Measurements from ENCODE around the gene GALNT16. TPM values are rescaled to one million over a fixed set of nuclear protein-coding genes. Genes with fewer than 3 reads are reported as not detected.

Gene GALNT16
- total and polyA plus RNA-seq, 2 donors (not counting 1 experiment from before 2014, with no cell fraction given), result 0.09 to 3.4 TPM

GRCh38 chr14:69372146-69372545 is 112.2 kb downstream of the GALNT16 start:
- ChIA-PET POLR2A (interaction anchor here (0.6 kb wide), 1 partner anchor 12 kb away, joined by 3 read pairs; no protein-coding TSS in a partner anchor), CTCF (interaction anchor here (1.4 kb wide), 1 partner anchor 88 kb away, joined by 3 read pairs; no protein-coding TSS in a partner anchor)
- Histone ChIP-seq H3K27me3 (replicated peaks in 1 of 4; ENCODE audit: control extremely low read depth in 1 of 4, control insufficient read depth in 3 of 4, insufficient read depth in 4 of 4, low read length in 3 of 4) (no peaks in the 10 kb centered on the region), H3K36me3 (replicated peaks in 1 of 2; ENCODE audit: control extremely low read depth in 1 of 2, control insufficient read depth in 1 of 2, extremely low read depth in 1 of 2, insufficient read depth in 2 of 2, low read length in 1 of 2) (peaks cover 0 to 12% of the 10 kb centered on the region in 2 experiments), H4K20me1 (ENCODE audit: control insufficient read depth, insufficient read depth, low read length, poor library complexity, severe bottlenecking) (no peaks in the 10 kb centered on the region), H3K4me2 (replicated peaks; ENCODE audit: low read depth, low read length, poor library complexity, severe bottlenecking) (no peak overlapping the region), H2AFZ (ENCODE audit: insufficient read depth, low read depth, low read length, poor library complexity, severe bottlenecking) (no peak overlapping the region), H3K27ac (ENCODE audit: low read length in 2 of 2) (no peak overlapping the region), H3K9me3 (ENCODE audit: control extremely low read depth in 1 of 3, control insufficient read depth in 2 of 3, insufficient read depth in 1 of 3, low read length in 2 of 3) (peaks cover 0 to 6% (median 3%) of the 10 kb centered on the region in 3 donors), H3K9ac (ENCODE audit: low read length) (no peak overlapping the region), H3K4me1 (ENCODE audit: control insufficient read depth in 2 of 2, insufficient read depth in 2 of 2, low read length in 2 of 2) (no peaks in the 10 kb centered on the region), H3K79me2 (ENCODE audit: control insufficient read depth, insufficient read depth, low read length) (no peaks in the 10 kb centered on the region), H3K4me3 (ENCODE audit: control extremely low read depth in 1 of 5, extremely low read depth in 1 of 5, insufficient read depth in 1 of 5, low read depth in 2 of 5, low read length in 4 of 5) (no peak overlapping the region)
- DNase-seq, result no peak
- peaks cover 2% of the 10 kb centered on the region for H3K9me3 Mint-ChIP-seq (ENCODE audit: insufficient read depth)
- intact Hi-C loops (cut with micrococcal nuclease), result no loop called here
- no peak overlapping the region for H3K4me3 Mint-ChIP-seq
- no peaks in the 10 kb centered on the region for H3K4me1 Mint-ChIP-seq
- no peaks in the 10 kb centered on the region for H3K27me3 Mint-ChIP-seq
- no peak for ATAC-seq (ENCODE audit: low read depth)
- no peak overlapping the region for H3K27ac Mint-ChIP-seq
- WGBS (ENCODE audit: insufficient coverage), result 100% methylated on average over 3 of the region's 3 CpGs
- no peak for TF ChIP-seq CTCF (IDR thresholded peaks at IDR 0.05)
- TF ChIP-seq EZH2 (IDR thresholded peaks at IDR 0.05; ENCODE audit: borderline replicate concordance, insufficient read depth, low read depth, low read length, poor library complexity, severe bottlenecking), result no peak

- ChIA-PET POLR2A (no interaction called here), CTCF (interaction anchor here (1.4 kb wide), 1 partner anchor 87 kb away, joined by 3 read pairs; no protein-coding TSS in a partner anchor)
- TF ChIP-seq CTCF (IDR thresholded peaks at IDR 0.05) (no peak), EZH2 (IDR thresholded peaks at IDR 0.05; ENCODE audit: borderline replicate concordance, insufficient read depth, low read depth, low read length, poor library complexity, severe bottlenecking) (no peak)
- no peak for DNase-seq
- ATAC-seq (ENCODE audit: low read depth), result no peak
- H3K27ac ChIP-seq (ENCODE audit: low read length in 2 of 2), result no peak overlapping the region
- H3K4me1 ChIP-seq (ENCODE audit: control insufficient read depth in 2 of 2, insufficient read depth in 2 of 2, low read length in 2 of 2), result no peaks in the 10 kb centered on the region
- H3K36me3 ChIP-seq (replicated peaks in 1 of 2; ENCODE audit: control extremely low read depth in 1 of 2, control insufficient read depth in 1 of 2, extremely low read depth in 1 of 2, insufficient read depth in 2 of 2, low read length in 1 of 2), result peaks cover 0 to 12% of the 10 kb centered on the region in 2 experiments
- Mint-ChIP-seq H3K27ac (no peak overlapping the region), H3K27me3 (no peaks in the 10 kb centered on the region), H3K4me3 (no peak overlapping the region), H3K4me1 (no peaks in the 10 kb centered on the region), H3K9me3 (ENCODE audit: insufficient read depth) (peaks cover 2% of the 10 kb centered on the region)
- intact Hi-C loops (cut with micrococcal nuclease), result no loop called here
- peaks cover 0 to 6% (median 3%) of the 10 kb centered on the region in 3 donors for H3K9me3 ChIP-seq (ENCODE audit: control extremely low read depth in 1 of 3, control insufficient read depth in 2 of 3, insufficient read depth in 1 of 3, low read length in 2 of 3)
- no peak overlapping the region for H3K4me2 ChIP-seq (replicated peaks; ENCODE audit: low read depth, low read length, poor library complexity, severe bottlenecking)
- H3K27me3 ChIP-seq (replicated peaks in 1 of 4; ENCODE audit: control extremely low read depth in 1 of 4, control insufficient read depth in 3 of 4, insufficient read depth in 4 of 4, low read length in 3 of 4), result no peaks in the 10 kb centered on the region
- WGBS (ENCODE audit: insufficient coverage), result no CpG with 5 or more reads among the region's 1 CpG
- H3K79me2 ChIP-seq (ENCODE audit: control insufficient read depth, insufficient read depth, low read length), result no peaks in the 10 kb centered on the region
- H3K4me3 ChIP-seq (ENCODE audit: control extremely low read depth in 1 of 5, extremely low read depth in 1 of 5, insufficient read depth in 1 of 5, low read depth in 2 of 5, low read length in 4 of 5), result no peak overlapping the region
- no peak overlapping the region for H2AFZ ChIP-seq (ENCODE audit: insufficient read depth, low read depth, low read length, poor library complexity, severe bottlenecking)
- H3K9ac ChIP-seq (ENCODE audit: low read length), result no peak overlapping the region
- H4K20me1 ChIP-seq (ENCODE audit: control insufficient read depth, insufficient read depth, low read length, poor library complexity, severe bottlenecking), result no peaks in the 10 kb centered on the region
Measured at GRCh38 chr14:69373104-69373503, 113.1 kb downstream of the GALNT16 start.
